ENCODE results near the gene CUEDC2. TPM values are rescaled to one million over a fixed set of nuclear protein-coding genes. Genes with fewer than 3 reads are reported as not detected.

CUEDC2 gene
- total and polyA plus RNA-seq, 10 donors: 35.3 to 59.1 (median 44.7) TPM

DNA sequence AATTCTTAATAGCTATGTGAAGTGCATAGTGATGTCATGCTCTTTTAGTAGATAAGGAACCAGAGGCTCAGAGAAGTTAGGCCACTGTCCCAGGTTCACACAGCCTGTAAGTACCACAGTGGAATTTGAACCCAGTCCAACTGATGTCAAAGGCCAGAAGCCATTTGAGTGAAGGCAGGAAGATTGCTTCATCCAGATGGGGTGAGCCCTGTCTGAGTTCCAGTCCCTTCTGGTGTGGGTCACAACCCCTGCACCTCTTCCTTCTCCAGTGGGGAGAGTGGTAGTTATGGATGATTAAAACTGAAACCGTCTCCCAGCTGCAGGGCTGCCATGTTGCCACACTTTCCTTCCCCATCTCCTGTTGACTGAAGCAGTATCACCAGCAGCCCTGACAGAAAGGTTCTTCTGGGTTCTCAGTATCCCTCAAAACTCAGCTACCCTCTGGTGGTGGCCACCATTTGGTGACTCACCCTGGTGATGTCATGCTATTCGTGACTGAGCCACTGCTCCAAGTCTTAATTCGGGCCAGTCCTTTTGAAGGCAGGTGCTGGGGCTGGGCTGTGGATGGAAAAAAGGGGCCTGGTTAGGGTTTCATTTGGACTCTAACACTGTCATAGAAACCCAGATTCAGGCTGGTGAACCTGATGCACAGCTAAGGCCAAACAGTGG, 20.4 kb upstream of the CUEDC2 start:
- Histone ChIP-seq H3K4me3 (no peak overlapping the region), H3K36me3 (peaks cover 0 to 37% (median 8%) of the 10 kb centered on the region in 6 donors), H3K27me3 (replicated peaks in 1 of 7) (no peaks in the 10 kb centered on the region), H3K9me3 (no peaks in the 10 kb centered on the region), H3K27ac (peak overlapping the region in 6 of 8 donors; percentile 34 to 93 (median 79)), H3K4me1 (peaks cover 8 to 76% (median 35%) of the 10 kb centered on the region in 6 donors)
- WGBS, 5 donors: 37 to 73% (median 54%) methylated on average over 3 of the region's 3 CpGs
- DNase-seq: no peak
- TF ChIP-seq POLR2AphosphoS5 (IDR thresholded peaks at IDR 0.05): peak in 1 of 3 donors; percentile 67
- TF ChIP-seq POLR2A (IDR thresholded peaks at IDR 0.05): no peak
- intact Hi-C loops (cut with DNase I; ENCODE audit: low total_unique reads): no loop called here

DNA sequence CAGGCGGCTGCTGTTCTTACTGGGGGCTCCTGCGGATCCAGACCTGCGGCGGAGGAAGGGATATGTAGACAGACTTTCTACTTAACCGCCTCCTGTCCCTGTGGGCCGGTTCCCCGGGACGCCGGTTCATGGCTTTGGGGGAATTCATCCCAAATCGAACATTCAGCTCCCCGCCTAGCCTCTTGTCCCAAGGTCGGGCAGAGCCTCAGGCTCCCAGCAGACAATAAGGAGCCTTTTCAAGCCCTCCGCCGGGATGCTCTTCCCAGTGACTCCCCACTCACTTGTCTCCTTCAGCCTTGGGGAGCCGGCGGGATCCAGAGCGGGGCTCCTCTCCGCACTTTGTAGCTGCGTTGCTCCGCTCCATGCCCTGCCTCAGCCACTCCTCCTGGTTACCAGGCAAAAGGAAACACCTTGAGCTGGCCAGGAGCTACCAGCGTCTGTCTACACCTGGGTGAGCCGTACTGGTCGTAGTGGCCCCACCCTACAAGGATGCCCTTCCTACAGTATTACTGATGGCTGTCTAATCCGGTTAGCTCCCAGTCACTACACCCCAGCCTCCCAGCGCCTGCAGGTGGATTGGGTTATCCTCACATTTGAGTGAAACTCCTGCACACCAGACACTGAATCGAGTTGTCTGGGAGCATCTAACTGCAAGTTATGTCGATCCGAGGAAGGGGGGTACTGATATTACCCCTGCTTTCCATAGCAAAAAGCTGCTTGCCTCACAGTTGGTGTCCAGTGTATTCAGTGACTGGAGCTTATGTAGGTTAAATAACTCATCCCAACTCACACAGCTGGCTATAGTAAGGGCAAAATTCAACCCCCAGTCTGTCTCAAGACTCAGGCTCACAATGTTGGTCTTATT, 19.0 kb upstream of the CUEDC2 start, which contains the start of gene C10orf95:
C10orf95 (minus strand) TSS at position 439 of the 865 bp plus-strand sequence. CDS start 450 bp downstream, outside the sequence.
- Histone ChIP-seq H3K4me1 (peaks cover 8 to 68% (median 35%) of the 10 kb centered on the region in 6 donors), H3K36me3 (peaks cover 0 to 37% (median 8%) of the 10 kb centered on the region in 6 donors), H3K27me3 (replicated peaks in 1 of 7) (no peaks in the 10 kb centered on the region), H3K27ac (peak within 1 kb of the TSS; percentile 67 to 95 (median 88)), H3K9me3 (no peaks in the 10 kb centered on the region), H3K4me3 (peak within 1 kb of the TSS; percentile 63 to 98 (median 81))
- peak; percentile 81 for DNase-seq
- TF ChIP-seq POLR2AphosphoS5 (IDR thresholded peaks at IDR 0.05): no peak
- TF ChIP-seq, protein P1, sequence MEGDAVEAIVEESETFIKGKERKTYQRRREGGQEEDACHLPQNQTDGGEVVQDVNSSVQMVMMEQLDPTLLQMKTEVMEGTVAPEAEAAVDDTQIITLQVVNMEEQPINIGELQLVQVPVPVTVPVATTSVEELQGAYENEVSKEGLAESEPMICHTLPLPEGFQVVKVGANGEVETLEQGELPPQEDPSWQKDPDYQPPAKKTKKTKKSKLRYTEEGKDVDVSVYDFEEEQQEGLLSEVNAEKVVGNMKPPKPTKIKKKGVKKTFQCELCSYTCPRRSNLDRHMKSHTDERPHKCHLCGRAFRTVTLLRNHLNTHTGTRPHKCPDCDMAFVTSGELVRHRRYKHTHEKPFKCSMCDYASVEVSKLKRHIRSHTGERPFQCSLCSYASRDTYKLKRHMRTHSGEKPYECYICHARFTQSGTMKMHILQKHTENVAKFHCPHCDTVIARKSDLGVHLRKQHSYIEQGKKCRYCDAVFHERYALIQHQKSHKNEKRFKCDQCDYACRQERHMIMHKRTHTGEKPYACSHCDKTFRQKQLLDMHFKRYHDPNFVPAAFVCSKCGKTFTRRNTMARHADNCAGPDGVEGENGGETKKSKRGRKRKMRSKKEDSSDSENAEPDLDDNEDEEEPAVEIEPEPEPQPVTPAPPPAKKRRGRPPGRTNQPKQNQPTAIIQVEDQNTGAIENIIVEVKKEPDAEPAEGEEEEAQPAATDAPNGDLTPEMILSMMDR (IDR thresholded peaks at IDR 0.05 in 8 of 11, conservative IDR thresholded peaks at IDR 0.05 in 3 of 11): no peak
- no peak for TF ChIP-seq POLR2A (IDR thresholded peaks at IDR 0.05)
- WGBS, 5 donors: 25 to 36% (median 27%) methylated on average over 20 to 28 of the region's 28 CpGs
- intact Hi-C loops (cut with DNase I; ENCODE audit: low total_unique reads): no loop called here

- 0 to 1% (median 0%) methylated on average over 44 to 104 of the region's 104 CpGs for WGBS, 5 donors
- Histone ChIP-seq H3K4me1 (peaks cover 8 to 60% (median 35%) of the 10 kb centered on the region in 6 donors), H3K4me3 (peak overlapping the region; percentile 63 to 98 (median 81)), H3K27ac (peak overlapping the region; percentile 67 to 95 (median 88)), H3K9me3 (no peaks in the 10 kb centered on the region), H3K36me3 (peaks cover 0 to 29% (median 5%) of the 10 kb centered on the region in 6 donors), H3K27me3 (replicated peaks in 1 of 7) (no peaks in the 10 kb centered on the region)
- intact Hi-C loops (cut with DNase I; ENCODE audit: low total_unique reads): no loop called here
- TF ChIP-seq POLR2A (IDR thresholded peaks at IDR 0.05) (peak in 2 of 3 donors; percentile 3 to 9), POLR2AphosphoS5 (IDR thresholded peaks at IDR 0.05) (peak; percentile 76 to 87 (median 86))
- TF ChIP-seq, protein P1 (IDR thresholded peaks at IDR 0.05 in 8 of 11, conservative IDR thresholded peaks at IDR 0.05 in 3 of 11): peak in 3 of 11 experiments; percentile 12 to 36 (median 35)
- peak; percentile 99 for DNase-seq
Measured at GRCh38 chr10:102450374-102451104, 18.2 kb upstream of the CUEDC2 start.

DNA sequence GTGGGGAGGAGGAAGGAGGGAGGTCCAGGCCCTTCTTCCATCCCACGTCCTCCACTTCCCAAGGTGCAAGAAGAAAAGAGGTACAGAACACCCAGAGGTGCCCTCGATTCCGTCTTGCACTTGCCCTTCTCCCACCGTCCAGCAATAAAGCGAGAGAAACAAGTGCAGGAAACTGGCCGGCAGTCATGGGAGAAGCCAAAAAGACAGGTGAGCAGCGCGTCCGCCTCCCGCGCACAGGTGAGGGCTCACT, 17.7 kb upstream of the CUEDC2 start:
- peaks cover 0 to 24% (median 3%) of the 10 kb centered on the region in 6 donors for H3K36me3 ChIP-seq
- peak overlapping the region; percentile 63 to 98 (median 81) for H3K4me3 ChIP-seq
- H3K27ac ChIP-seq: peak overlapping the region; percentile 67 to 95 (median 88)
- TF ChIP-seq, protein P1 (IDR thresholded peaks at IDR 0.05 in 8 of 11, conservative IDR thresholded peaks at IDR 0.05 in 3 of 11): no peak
- TF ChIP-seq POLR2AphosphoS5 (IDR thresholded peaks at IDR 0.05): no peak
- TF ChIP-seq POLR2A (IDR thresholded peaks at IDR 0.05): peak in 2 of 3 donors; percentile 53 to 67
- peaks cover 8 to 55% (median 35%) of the 10 kb centered on the region in 6 donors for H3K4me1 ChIP-seq
- DNase-seq: no peak
- H3K27me3 ChIP-seq (replicated peaks in 1 of 7): no peaks in the 10 kb centered on the region
- no peaks in the 10 kb centered on the region for H3K9me3 ChIP-seq
- WGBS, 5 donors: 0 to 2% (median 1%) methylated on average over 11 of the region's 11 CpGs
- intact Hi-C loops (cut with DNase I; ENCODE audit: low total_unique reads): no loop called here

Measured in spleen (tissue), 11 donors.